ENCODE data around the gene SERHL2. TPM values are rescaled to one million over a fixed set of nuclear protein-coding genes. Genes with fewer than 3 reads are reported as not detected.
"Not testable (repeated sequence)": the region's sequence is repeated elsewhere in the genome, so short reads cannot be mapped to it uniquely, and the experiment has no call there.

The SERHL2 gene
- total RNA-seq, 1 experiment from 2014 or later = 0.61 TPM

GRCh38 chr22:42509548-42509947 is 44.2 kb upstream of the SERHL2 start:
- H3K4me3 Mint-ChIP-seq (ENCODE audit: unreplicated experiment) = no peak overlapping the region
- Histone ChIP-seq H3K4me1 (no peaks in the 10 kb centered on the region), H3K9me3 (no peaks in the 10 kb centered on the region), H3K4me3 (ENCODE audit: low read depth, low read length) (no peak overlapping the region), H3K36me3 (ENCODE audit: control insufficient read depth, insufficient read depth, low read length) (no peaks in the 10 kb centered on the region), H3K27me3 (replicated peaks; ENCODE audit: control insufficient read depth, insufficient read depth, low read length) (no peaks in the 10 kb centered on the region)
- ChIA-PET CTCF (no interaction called here), POLR2A (no interaction called here)
- no TSS peak for BruUV-seq (replicated peaks)
- no peak for TF ChIP-seq CTCF (IDR thresholded peaks at IDR 0.05; ENCODE audit: insufficient read depth in 1 of 2, low read depth in 1 of 2, low read length in 1 of 2, severe bottlenecking in 1 of 2, unreplicated experiment in 1 of 2)
- H3K27me3 Mint-ChIP-seq (ENCODE audit: insufficient read depth, unreplicated experiment) = no peaks in the 10 kb centered on the region
- no peak for DNase-seq
- no peaks in the 10 kb centered on the region for H3K9me3 Mint-ChIP-seq (ENCODE audit: unreplicated experiment)
- no peak overlapping the region for H3K27ac Mint-ChIP-seq (ENCODE audit: unreplicated experiment)
- intact Hi-C loops (cut with micrococcal nuclease; ENCODE audit: unreplicated experiment) = no loop called here
- peaks cover 35% of the 10 kb centered on the region for H3K36me3 Mint-ChIP-seq (ENCODE audit: insufficient read depth, unreplicated experiment)
- H3K4me1 Mint-ChIP-seq (ENCODE audit: low read depth, unreplicated experiment) = no peaks in the 10 kb centered on the region

GRCh38 chr22:42511401-42511891 is 42.3 kb upstream of the SERHL2 start:
- ChIA-PET CTCF (no interaction called here), POLR2A (no interaction called here)
- no peaks in the 10 kb centered on the region for H3K4me1 Mint-ChIP-seq (ENCODE audit: low read depth, unreplicated experiment)
- no peak overlapping the region for H3K27ac Mint-ChIP-seq (ENCODE audit: unreplicated experiment)
- H3K27me3 Mint-ChIP-seq (ENCODE audit: insufficient read depth, unreplicated experiment) = no peaks in the 10 kb centered on the region
- no peak overlapping the region for H3K4me3 Mint-ChIP-seq (ENCODE audit: unreplicated experiment)
- no peaks in the 10 kb centered on the region for H3K9me3 Mint-ChIP-seq (ENCODE audit: unreplicated experiment)
- BruUV-seq (replicated peaks) = no TSS peak
- no peaks in the 10 kb centered on the region; the same call in 1 of the 2 replicates for H3K36me3 ChIP-seq (ENCODE audit: control insufficient read depth, insufficient read depth, low read length)
- H3K4me1 ChIP-seq = no peaks in the 10 kb centered on the region
- no peaks in the 10 kb centered on the region for H3K27me3 ChIP-seq (replicated peaks; ENCODE audit: control insufficient read depth, insufficient read depth, low read length)
- no peaks in the 10 kb centered on the region for H3K9me3 ChIP-seq
- H3K4me3 ChIP-seq (ENCODE audit: low read depth, low read length) = no peak overlapping the region
- peaks cover 36% of the 10 kb centered on the region for H3K36me3 Mint-ChIP-seq (ENCODE audit: insufficient read depth, unreplicated experiment)
- no peak for DNase-seq
- TF ChIP-seq CTCF (IDR thresholded peaks at IDR 0.05; ENCODE audit: insufficient read depth in 1 of 2, low read depth in 1 of 2, low read length in 1 of 2, severe bottlenecking in 1 of 2, unreplicated experiment in 1 of 2) = no peak
- intact Hi-C loops (cut with micrococcal nuclease; ENCODE audit: unreplicated experiment) = no loop called here

- H3K27me3 ChIP-seq (replicated peaks; ENCODE audit: control insufficient read depth, insufficient read depth, low read length); H3K27ac Mint-ChIP-seq (ENCODE audit: unreplicated experiment); CTCF ChIA-PET; H3K36me3 ChIP-seq (ENCODE audit: control insufficient read depth, insufficient read depth, low read length); BruUV-seq (replicated peaks); H3K9me3 Mint-ChIP-seq (ENCODE audit: unreplicated experiment); H3K4me1 Mint-ChIP-seq (ENCODE audit: low read depth, unreplicated experiment); H3K4me3 ChIP-seq (ENCODE audit: low read depth, low read length); H3K9me3 ChIP-seq; intact Hi-C loops (cut with micrococcal nuclease; ENCODE audit: unreplicated experiment); H3K27me3 Mint-ChIP-seq (ENCODE audit: insufficient read depth, unreplicated experiment); H3K4me1 ChIP-seq; H3K4me3 Mint-ChIP-seq (ENCODE audit: unreplicated experiment); POLR2A ChIA-PET: not testable (repeated sequence)
- peaks cover 44% of the 10 kb centered on the region for H3K36me3 Mint-ChIP-seq (ENCODE audit: insufficient read depth, unreplicated experiment)
- DNase-seq = peak in 1 of 2 experiments; percentile 55
Measured at GRCh38 chr22:42512273-42512990, 41.3 kb upstream of the SERHL2 start.

- not testable (repeated sequence) for H3K27me3 Mint-ChIP-seq (ENCODE audit: insufficient read depth, unreplicated experiment); H3K36me3 ChIP-seq (ENCODE audit: control insufficient read depth, insufficient read depth, low read length)
Measured at GRCh38 chr22:42514331-42514730, 39.4 kb upstream of the SERHL2 start.

GRCh38 chr22:42515304-42515703 is 38.5 kb upstream of the SERHL2 start:
- CTCF ChIA-PET; H3K27ac Mint-ChIP-seq (ENCODE audit: unreplicated experiment); BruUV-seq (replicated peaks); H3K36me3 ChIP-seq (ENCODE audit: control insufficient read depth, insufficient read depth, low read length); H3K27me3 ChIP-seq (replicated peaks; ENCODE audit: control insufficient read depth, insufficient read depth, low read length); H3K4me3 ChIP-seq (ENCODE audit: low read depth, low read length); H3K9me3 Mint-ChIP-seq (ENCODE audit: unreplicated experiment); H3K27me3 Mint-ChIP-seq (ENCODE audit: insufficient read depth, unreplicated experiment); H3K9me3 ChIP-seq; H3K4me3 Mint-ChIP-seq (ENCODE audit: unreplicated experiment); POLR2A ChIA-PET; DNase-seq; intact Hi-C loops (cut with micrococcal nuclease; ENCODE audit: unreplicated experiment); H3K4me1 Mint-ChIP-seq (ENCODE audit: low read depth, unreplicated experiment); H3K4me1 ChIP-seq: not testable (repeated sequence)
- H3K36me3 Mint-ChIP-seq (ENCODE audit: insufficient read depth, unreplicated experiment) = peaks cover 38% of the 10 kb centered on the region

More at GRCh38 chr22:42514331-42514730, 39.4 kb upstream of the SERHL2 start:
- H3K9me3 Mint-ChIP-seq (ENCODE audit: unreplicated experiment); H3K4me3 Mint-ChIP-seq (ENCODE audit: unreplicated experiment); H3K4me1 Mint-ChIP-seq (ENCODE audit: low read depth, unreplicated experiment); intact Hi-C loops (cut with micrococcal nuclease; ENCODE audit: unreplicated experiment); DNase-seq; H3K4me1 ChIP-seq; H3K27me3 ChIP-seq (replicated peaks; ENCODE audit: control insufficient read depth, insufficient read depth, low read length); H3K27ac Mint-ChIP-seq (ENCODE audit: unreplicated experiment); BruUV-seq (replicated peaks); H3K4me3 ChIP-seq (ENCODE audit: low read depth, low read length); CTCF ChIA-PET; H3K9me3 ChIP-seq; POLR2A ChIA-PET: not testable (repeated sequence)
- peaks cover 46% of the 10 kb centered on the region for H3K36me3 Mint-ChIP-seq (ENCODE audit: insufficient read depth, unreplicated experiment)
